H1 (cell line): Measurements from ENCODE around the gene CHD6. TPM values are rescaled to one million over a fixed set of nuclear protein-coding genes. Genes with fewer than 3 reads are reported as not detected.

Experiments used
- CHD7 ChIP-seq: fragments of 300-600 bp; sonication (generic); IDR thresholded peaks from 2 replicates; pipeline ENCODE4 v1.7.1; 2012; ENCODE audit warnings: low read length, moderate library complexity, mild to moderate bottlenecking, inconsistent platforms; ENCODE audit not compliant: insufficient replicate concordance
- CTBP2 ChIP-seq: IDR thresholded peaks from 2 replicates; pipeline ENCODE4 v1.7.0; 2011; ENCODE audit warnings: borderline replicate concordance, mild to moderate bottlenecking, moderate library complexity, mixed read lengths, low read length; ENCODE audit not compliant: insufficient read depth, insufficient read length
- GTF2F1 ChIP-seq: IDR thresholded peaks from 2 replicates; pipeline ENCODE4 v1.6.1; 2012; ENCODE audit warnings: low read depth, low read length, improper control_type of control experiment, borderline replicate concordance
- POU5F1 ChIP-seq: IDR thresholded peaks from 2 replicates; pipeline ENCODE4 v1.6.1; 2011; ENCODE audit warnings: low read depth, mild to moderate bottlenecking, low read length, moderate library complexity
- SP1 ChIP-seq: IDR thresholded peaks from 2 replicates; pipeline ENCODE4 v1.6.1; 2011; ENCODE audit warnings: low read depth, low read length
- SP2 ChIP-seq: IDR thresholded peaks from 2 replicates; pipeline ENCODE4 v1.6.1; 2012; ENCODE audit warnings: mild to moderate bottlenecking, low read length, inconsistent platforms
- SP4 ChIP-seq: IDR thresholded peaks from 2 replicates; pipeline ENCODE4 v1.6.1; 2012; ENCODE audit warnings: low read length, inconsistent platforms
- polyA plus RNA-seq, 7 experiments: library from polyadenylated mRNA; depleted of rRNA in 3 of 7; stranded (reverse) in 5 of 7; unstranded in 2 of 7; fragments of >200 nt in 5 of 7; fragments of 200-250 nt in 2 of 7; gene quantifications; 1 replicate in 5 of 7; 2 replicates in 1 of 7; 4 replicates in 1 of 7; pipeline versions ENCODE4 v1.2.1 to v1.2.3, GENCODE V29; 2011 to 2013; ENCODE audit warnings: missing spikeins in 2 of 7, mixed read lengths in 2 of 7
- total RNA-seq: library from RNA; stranded (reverse); fragmentation: NEBNext Ultra II Directional; extraction: Animal tissue kit (Norgen Biotek cat#: 25700); gene quantifications from 2 replicates; pipeline ENCODE4 v1.2.1, GENCODE V29; 2021

The CHD6 gene
- total and polyA plus RNA-seq, 2 of the 8 experiments (the other 6 are each of a cell fraction or from before 2014, with no cell fraction given): 11.1 to 62.9 TPM

GRCh38 chr20:41507851-41508250, 110.3 kb downstream of the CHD6 start (continued):
- TF ChIP-seq CHD7 (no peak), SP4 (no peak), SP2 (no peak), CTBP2 (no peak), GTF2F1 (no peak), SP1 (no peak), POU5F1 (no peak)
